Calu3 (cell line): Measurements from ENCODE around the gene SMAD5. TPM values are rescaled to one million over a fixed set of nuclear protein-coding genes. Genes with fewer than 3 reads are reported as not detected.

Experiments
- BruUV-seq: library from RNA; stranded (reverse); fragments of 400-500 nt; replicated peaks from 2 replicates; lab custom pipeline; 2021; lab: Mats Ljungman, UMichigan
- CTCF ChIA-PET: fragments of 300-600 bp; sonication (Branson Sonifier 250); formaldehyde crosslinking; loops from one replicate; lab custom pipeline; 2022; ENCODE audit warnings: antibody characterized with exemption; lab: Charles Lee
- DNase-seq: peaks from one replicate; pipeline ENCODE4 v3.0.0; 2022
- H3K27ac Mint-ChIP-seq: one replicate; pipeline ENCODE4 v1.8.0; 2022; ENCODE audit warnings: mixed read lengths; ENCODE audit not compliant: unreplicated experiment
- H3K27me3 Mint-ChIP-seq: one replicate; pipeline ENCODE4 v1.8.0; 2022; ENCODE audit warnings: mixed read lengths; ENCODE audit not compliant: unreplicated experiment
- H3K36me3 Mint-ChIP-seq: one replicate; pipeline ENCODE4 v1.8.0; 2022; ENCODE audit warnings: mild to moderate bottlenecking, moderate library complexity, mixed read lengths; ENCODE audit not compliant: insufficient read depth, unreplicated experiment
- H3K4me1 Mint-ChIP-seq: one replicate; pipeline ENCODE4 v1.8.0; 2022; ENCODE audit warnings: mild to moderate bottlenecking, low read depth, mixed read lengths; ENCODE audit not compliant: unreplicated experiment
- H3K4me3 Mint-ChIP-seq: one replicate; pipeline ENCODE4 v1.8.0; 2022; ENCODE audit warnings: mild to moderate bottlenecking, low read depth, moderate library complexity, mixed read lengths; ENCODE audit not compliant: unreplicated experiment
- H3K9me3 Mint-ChIP-seq: one replicate; pipeline ENCODE4 v1.8.0; 2022; ENCODE audit warnings: low read depth, mixed read lengths; ENCODE audit not compliant: unreplicated experiment
- CTCF ChIP-seq: fragments of 200-600 bp; IDR thresholded peaks from one replicate; pipeline ENCODE4 v1.8.0; 2022; ENCODE audit warnings: antibody characterized with exemption; ENCODE audit not compliant: unreplicated experiment
- intact Hi-C: fragments of 100-400 bp; cut with micrococcal nuclease; formaldehyde crosslinking; loops from one replicate; pipeline ENCODE4 v1.10.0; 2022; ENCODE audit not compliant: unreplicated experiment
- total RNA-seq: library from RNA; stranded (reverse); gene quantifications from 2 replicates; pipeline ENCODE4 v1.2.3, GENCODE V29; 2022

The SMAD5 gene
- total RNA-seq, 1 experiment from 2014 or later = 94.2 TPM

GRCh38 chr5:136213919-136214493 lies 81.4 kb downstream of the SMAD5 start:
- DNase-seq = no peak
- no peaks in the 10 kb centered on the region for H3K27me3 Mint-ChIP-seq
- H3K36me3 Mint-ChIP-seq = no peaks in the 10 kb centered on the region
- H3K27ac Mint-ChIP-seq = no peak overlapping the region
- intact Hi-C loops = loop anchor here (5.0 kb wide), 1 partner anchor 267 kb away; no protein-coding TSS in a partner anchor
- no peaks in the 10 kb centered on the region for H3K9me3 Mint-ChIP-seq
- CTCF ChIA-PET = interaction anchor here (1.2 kb wide), 1 partner anchor 9 kb away, joined by 3 read pairs; no protein-coding TSS in a partner anchor
- no peaks in the 10 kb centered on the region for H3K4me1 Mint-ChIP-seq
- BruUV-seq = no TSS peak
- TF ChIP-seq CTCF = no peak
- no peak overlapping the region for H3K4me3 Mint-ChIP-seq

- no TSS peak for BruUV-seq
- no peaks in the 10 kb centered on the region for H3K4me1 Mint-ChIP-seq
- intact Hi-C loops = no loop called here
Observed at GRCh38 chr5:136215812-136216211, 83.2 kb downstream of the SMAD5 start.

GRCh38 chr5:136216230-136216629 lies 83.6 kb downstream of the SMAD5 start:
- Mint-ChIP-seq H3K27ac (no peak overlapping the region), H3K9me3 (peaks cover 1% of the 10 kb centered on the region), H3K4me3 (no peak overlapping the region), H3K36me3 (no peaks in the 10 kb centered on the region), H3K4me1 (no peaks in the 10 kb centered on the region), H3K27me3 (no peaks in the 10 kb centered on the region)
- BruUV-seq = no TSS peak
- DNase-seq = no peak
- intact Hi-C loops = no loop called here
- CTCF ChIA-PET = interaction anchor here (0.9 kb wide), 1 partner anchor 296 kb away, joined by 3 read pairs; no protein-coding TSS in a partner anchor
- no peak for TF ChIP-seq CTCF

More at GRCh38 chr5:136215812-136216211, 83.2 kb downstream of the SMAD5 start:
- no peak for TF ChIP-seq CTCF
- H3K36me3 Mint-ChIP-seq = no peaks in the 10 kb centered on the region
- DNase-seq = no peak
- H3K9me3 Mint-ChIP-seq = no peaks in the 10 kb centered on the region
- CTCF ChIA-PET = interaction anchor here (0.9 kb wide), 1 partner anchor 295 kb away, joined by 3 read pairs; no protein-coding TSS in a partner anchor
- H3K27me3 Mint-ChIP-seq = no peaks in the 10 kb centered on the region
- no peak overlapping the region for H3K4me3 Mint-ChIP-seq
- no peak overlapping the region for H3K27ac Mint-ChIP-seq

GRCh38 chr5:136221340-136221739 lies 88.7 kb downstream of the SMAD5 start:
- no peak for TF ChIP-seq CTCF
- H3K36me3 Mint-ChIP-seq = no peaks in the 10 kb centered on the region
- H3K9me3 Mint-ChIP-seq = peaks cover 4% of the 10 kb centered on the region
- intact Hi-C loops = no loop called here
- no TSS peak for BruUV-seq
- CTCF ChIA-PET = interaction anchor here (0.6 kb wide), 1 partner anchor 393 kb away, joined by 3 read pairs; no protein-coding TSS in a partner anchor
- H3K27me3 Mint-ChIP-seq = peaks cover 15% of the 10 kb centered on the region
- no peak overlapping the region for H3K4me3 Mint-ChIP-seq
- DNase-seq = no peak
- H3K27ac Mint-ChIP-seq = no peak overlapping the region
- H3K4me1 Mint-ChIP-seq = peaks cover 4% of the 10 kb centered on the region
